HEK293T (cell line): ENCODE results near the gene ALPK1.

Experiments
- CTCF ChIA-PET: fragments of 350-600 bp; formaldehyde crosslinking; extraction: SDS; loops from one replicate; lab custom pipeline; 2021; ENCODE audit warnings: antibody characterized with exemption, inconsistent platforms; lab: Yijun Ruan, JAX
- POLR2A ChIA-PET: fragments of 350-600 bp; formaldehyde crosslinking; extraction: SDS; loops from one replicate; lab custom pipeline; 2020; ENCODE audit warnings: antibody characterized with exemption, inconsistent platforms; lab: Yijun Ruan, JAX
- DNase-seq: peaks from one replicate; pipeline ENCODE4 v3.0.0; 2012; ENCODE audit warnings: mixed read lengths; ENCODE audit errors: extremely low spot score
- ARNT ChIP-seq: fragments of 450-650 bp; IDR thresholded peaks from 2 replicates; pipeline ENCODE4 v1.6.1; 2017; ENCODE audit warnings: mild to moderate bottlenecking
- BHLHE40 ChIP-seq: fragments of 450-650 bp; IDR thresholded peaks from 2 replicates; pipeline ENCODE4 v1.6.1; 2016; ENCODE audit warnings: mild to moderate bottlenecking, moderate library complexity, borderline replicate concordance
- CTBP1 ChIP-seq: fragments of 450-650 bp; IDR thresholded peaks from 2 replicates; pipeline ENCODE4 v1.6.1; 2016; ENCODE audit warnings: borderline replicate concordance
- ELF4 ChIP-seq: fragments of 450-650 bp; IDR thresholded peaks from 2 replicates; pipeline ENCODE4 v1.6.1; 2017; ENCODE audit warnings: antibody characterized with exemption
- FOXA1 ChIP-seq: fragments of 450-650 bp; IDR thresholded peaks from 2 replicates; pipeline ENCODE4 v1.6.1; 2016; ENCODE audit warnings: mild to moderate bottlenecking
- FOXK2 ChIP-seq: fragments of 450-650 bp; IDR thresholded peaks from 2 replicates; pipeline ENCODE4 v1.6.1; 2016; ENCODE audit warnings: mild to moderate bottlenecking
- FOXM1 ChIP-seq: fragments of 450-650 bp; IDR thresholded peaks from 2 replicates; pipeline ENCODE4 v1.6.1; 2017; ENCODE audit warnings: mild to moderate bottlenecking, borderline replicate concordance
- HDGF ChIP-seq: fragments of 450-650 bp; IDR thresholded peaks from 2 replicates; pipeline ENCODE4 v1.6.1; 2017; ENCODE audit warnings: antibody characterized with exemption, borderline replicate concordance
- L3MBTL2 ChIP-seq: fragments of 450-650 bp; conservative IDR thresholded peaks from 2 replicates; pipeline ENCODE4 v1.6.1; 2016; ENCODE audit warnings: mild to moderate bottlenecking
- LEF1 ChIP-seq: fragments of 450-650 bp; IDR thresholded peaks from 2 replicates; pipeline ENCODE4 v1.6.1; 2017; ENCODE audit warnings: mild to moderate bottlenecking, borderline replicate concordance
- NFRKB ChIP-seq: fragments of 450-650 bp; IDR thresholded peaks from 2 replicates; pipeline ENCODE4 v1.6.1; 2016; ENCODE audit warnings: mild to moderate bottlenecking, moderate library complexity
- PKNOX1 ChIP-seq: fragments of 450-650 bp; IDR thresholded peaks from 2 replicates; pipeline ENCODE4 v1.6.1; 2016
- SP1 ChIP-seq: fragments of 450-650 bp; IDR thresholded peaks from 2 replicates; pipeline ENCODE4 v1.6.1; 2017
- SUZ12 ChIP-seq: fragments of 450-650 bp; IDR thresholded peaks from 2 replicates; pipeline ENCODE4 v1.6.1; 2016; ENCODE audit warnings: mild to moderate bottlenecking
- TARDBP ChIP-seq: fragments of 450-650 bp; IDR thresholded peaks from 2 replicates; pipeline ENCODE4 v1.6.1; 2016
- ZNF384 ChIP-seq: fragments of 450-650 bp; IDR thresholded peaks from 2 replicates; pipeline ENCODE4 v1.6.1; 2016

Gene ALPK1

DNA sequence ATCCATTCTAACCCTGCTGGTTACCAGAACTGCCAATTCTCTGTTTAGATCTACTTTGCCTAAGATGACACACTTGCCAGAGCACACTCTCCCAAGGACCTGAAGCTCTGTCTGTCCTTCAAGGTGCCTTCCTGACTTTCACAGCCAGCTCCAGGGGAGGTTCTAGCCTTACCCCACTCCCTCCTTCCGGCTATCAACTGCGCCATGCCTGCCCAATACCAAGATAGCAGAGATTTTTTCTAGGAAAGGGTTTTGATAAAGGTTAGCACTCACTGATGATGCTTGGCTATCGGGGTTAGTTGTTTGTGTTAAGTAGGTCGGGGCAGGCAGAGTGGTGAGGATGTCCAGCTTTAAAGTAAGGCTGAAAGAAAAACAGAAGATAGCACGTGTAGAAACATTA, 14.3 kb downstream of the ALPK1 start:
- ChIA-PET POLR2A (no interaction called here), CTCF (interaction anchor here (0.6 to 0.8 kb wide), 3 partner anchors 23 to 1304 kb away, joined by 3 to 6 read pairs (median 6); no protein-coding TSS in a partner anchor)
- no peak for DNase-seq
- TF ChIP-seq LEF1 (no peak), BHLHE40 (no peak), ELF4 (no peak), HDGF (no peak), SP1 (no peak), CTBP1 (no peak)

DNA sequence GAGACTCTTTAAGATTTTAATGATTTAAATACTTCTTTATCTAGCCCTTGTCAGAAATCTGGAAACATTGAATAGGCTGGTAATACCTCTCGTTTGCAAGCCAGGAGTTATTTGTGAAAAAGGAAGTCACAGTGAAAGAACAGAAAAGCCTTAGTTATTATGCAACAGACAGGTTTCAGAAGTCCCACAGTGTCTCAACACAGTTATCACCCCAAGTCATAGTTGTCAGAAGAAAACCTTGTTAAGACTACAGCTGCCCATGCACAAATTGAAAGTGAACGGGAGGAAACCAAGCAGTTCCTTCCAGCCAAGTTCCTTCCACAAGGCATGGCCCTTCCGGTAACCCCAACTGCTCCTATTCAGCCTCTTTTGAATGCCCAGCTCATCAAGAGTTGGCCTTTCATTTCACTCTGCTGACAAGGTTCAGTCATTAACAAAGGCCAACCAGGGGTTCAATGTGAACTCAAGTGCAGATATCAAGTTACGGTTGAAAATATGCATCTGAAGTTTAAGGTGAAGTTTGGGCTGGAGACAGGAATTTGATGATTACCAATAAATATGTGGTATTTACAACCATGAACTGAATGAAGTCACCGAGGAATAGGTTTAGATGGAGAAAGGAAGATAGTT, 15.6 kb downstream of the ALPK1 start:
- ChIA-PET POLR2A (no interaction called here), CTCF (no interaction called here)
- DNase-seq: no peak

DNA sequence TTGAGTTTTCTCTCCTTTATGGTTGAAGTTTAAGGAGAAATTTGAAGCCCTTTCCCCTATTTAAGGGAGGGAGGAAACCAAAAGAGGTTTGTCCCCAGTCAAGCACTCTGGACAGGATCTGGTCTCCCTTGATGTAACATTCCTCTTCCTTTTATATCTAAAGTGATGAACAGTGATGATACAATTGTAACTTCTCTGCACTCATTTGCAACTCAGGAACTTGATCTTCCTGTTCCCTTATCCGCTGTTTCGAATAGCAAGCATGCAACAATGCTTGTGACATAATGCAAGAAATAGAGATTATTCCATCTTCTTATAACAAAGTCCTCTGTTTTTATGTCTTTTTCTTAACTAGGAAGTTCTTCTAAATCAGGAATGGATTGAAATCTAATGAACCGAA, 18.3 kb downstream of the ALPK1 start:
- CTCF ChIA-PET: no interaction called here
- POLR2A ChIA-PET: no interaction called here
- DNase-seq: no peak
- TF ChIP-seq CTBP1 (no peak), FOXK2 (no peak), TARDBP (no peak), ARNT (no peak), FOXM1 (no peak), ZNF384 (no peak), BHLHE40 (no peak), SP1 (no peak), PKNOX1 (no peak), LEF1 (no peak)

More for the DNA sequence above, 15.6 kb downstream of the ALPK1 start:
- no peak for TF ChIP-seq ZNF384
- no peak for TF ChIP-seq NFRKB
- TF ChIP-seq FOXM1: no peak
- no peak for TF ChIP-seq ARNT
- TF ChIP-seq FOXA1: no peak
- TF ChIP-seq PKNOX1: no peak
- TF ChIP-seq CTBP1: no peak
- TF ChIP-seq SP1: no peak
- TF ChIP-seq TARDBP: no peak
- TF ChIP-seq FOXK2: no peak
- no peak for TF ChIP-seq ELF4
- no peak for TF ChIP-seq L3MBTL2
- no peak for TF ChIP-seq LEF1
- TF ChIP-seq SUZ12: no peak
- TF ChIP-seq BHLHE40: no peak
- no peak for TF ChIP-seq HDGF

- DNase-seq: no peak
- CTCF ChIA-PET: no interaction called here
- POLR2A ChIA-PET: no interaction called here
- TF ChIP-seq FOXK2: no peak
- TF ChIP-seq LEF1: no peak
- TF ChIP-seq CTBP1: no peak
- no peak for TF ChIP-seq NFRKB
These were observed 19.2 kb downstream of the ALPK1 start for GRCh38 chr4:112316360-112316759.

- DNase-seq: no peak
- ChIA-PET POLR2A (no interaction called here), CTCF (no interaction called here)
- TF ChIP-seq NFRKB (no peak), ZNF384 (no peak), L3MBTL2 (no peak), TARDBP (no peak), ELF4 (no peak), CTBP1 (no peak), ARNT (no peak), SP1 (no peak), FOXA1 (no peak), BHLHE40 (no peak), SUZ12 (no peak), FOXM1 (no peak), HDGF (no peak), PKNOX1 (no peak), LEF1 (no peak), FOXK2 (no peak)
These were observed 21.3 kb downstream of the ALPK1 start for GRCh38 chr4:112318239-112319142.
